GM10266 (cell line): ENCODE results near the gene TM9SF3.

Source experiments
- DNase-seq: peaks from one replicate; pipeline ENCODE4 v3.0.0; 2012; ENCODE audit errors: extremely low spot score
- TF ChIP-seq, protein P1 (sequence below): IDR thresholded peaks from 2 replicates; pipeline ENCODE4 v1.5.1; 2012; ENCODE audit warnings: mild to moderate bottlenecking, low read depth; ENCODE audit not compliant: control insufficient read depth, insufficient read depth; ENCODE audit errors: missing control alignments

Gene TM9SF3

DNA sequence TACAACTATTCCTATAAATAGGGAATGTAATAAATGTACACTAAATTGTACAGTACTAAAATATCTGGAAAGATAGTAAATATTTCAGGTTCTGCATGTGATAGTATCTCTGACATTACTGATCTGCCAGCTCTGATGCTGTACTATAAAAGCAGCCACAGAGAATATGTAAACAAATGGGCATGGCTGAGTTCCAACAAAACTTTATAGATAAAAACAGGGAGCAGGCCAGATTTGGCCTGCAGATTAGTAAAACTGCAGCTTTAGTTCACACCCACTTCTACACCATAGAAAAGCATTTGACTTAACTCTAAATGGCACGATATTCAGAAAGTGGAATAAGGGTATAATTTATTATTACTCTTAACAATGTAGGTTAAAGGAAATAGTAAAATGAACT lies 54.3 kb downstream of the TM9SF3 start:
- TF ChIP-seq, protein P1, sequence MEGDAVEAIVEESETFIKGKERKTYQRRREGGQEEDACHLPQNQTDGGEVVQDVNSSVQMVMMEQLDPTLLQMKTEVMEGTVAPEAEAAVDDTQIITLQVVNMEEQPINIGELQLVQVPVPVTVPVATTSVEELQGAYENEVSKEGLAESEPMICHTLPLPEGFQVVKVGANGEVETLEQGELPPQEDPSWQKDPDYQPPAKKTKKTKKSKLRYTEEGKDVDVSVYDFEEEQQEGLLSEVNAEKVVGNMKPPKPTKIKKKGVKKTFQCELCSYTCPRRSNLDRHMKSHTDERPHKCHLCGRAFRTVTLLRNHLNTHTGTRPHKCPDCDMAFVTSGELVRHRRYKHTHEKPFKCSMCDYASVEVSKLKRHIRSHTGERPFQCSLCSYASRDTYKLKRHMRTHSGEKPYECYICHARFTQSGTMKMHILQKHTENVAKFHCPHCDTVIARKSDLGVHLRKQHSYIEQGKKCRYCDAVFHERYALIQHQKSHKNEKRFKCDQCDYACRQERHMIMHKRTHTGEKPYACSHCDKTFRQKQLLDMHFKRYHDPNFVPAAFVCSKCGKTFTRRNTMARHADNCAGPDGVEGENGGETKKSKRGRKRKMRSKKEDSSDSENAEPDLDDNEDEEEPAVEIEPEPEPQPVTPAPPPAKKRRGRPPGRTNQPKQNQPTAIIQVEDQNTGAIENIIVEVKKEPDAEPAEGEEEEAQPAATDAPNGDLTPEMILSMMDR: no peak
- DNase-seq: no peak

DNA sequence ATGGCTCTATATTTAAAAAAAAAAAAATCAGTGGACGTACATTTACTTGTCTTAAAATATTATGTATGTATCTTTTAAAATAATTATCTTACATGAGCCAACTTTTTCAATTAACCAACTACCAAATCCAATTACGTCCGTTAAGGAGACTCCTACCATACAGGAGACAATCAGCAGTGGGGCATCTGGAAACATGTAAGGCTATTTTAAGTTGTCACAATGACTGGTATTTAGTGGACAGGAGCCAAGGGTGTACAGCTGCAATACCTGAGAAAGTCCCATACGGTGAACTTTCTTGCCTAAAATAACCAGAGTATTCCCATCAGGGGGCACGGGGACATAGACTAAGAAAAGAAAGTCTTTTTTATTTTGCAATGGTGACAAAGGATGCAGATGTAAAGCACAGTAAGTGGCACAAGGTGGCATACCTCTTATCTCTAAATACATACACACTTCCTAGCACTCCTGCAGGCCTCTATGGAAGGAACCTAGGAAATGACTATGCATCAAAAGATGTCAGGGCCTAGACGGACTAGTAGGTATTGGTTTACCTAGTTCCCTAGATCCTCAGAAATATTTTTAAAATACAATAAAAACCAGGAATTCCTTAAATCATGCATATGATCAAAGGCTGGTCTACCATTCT lies 57.1 kb downstream of the TM9SF3 start:
- TF ChIP-seq, protein P1: no peak
- no peak for DNase-seq

DNA sequence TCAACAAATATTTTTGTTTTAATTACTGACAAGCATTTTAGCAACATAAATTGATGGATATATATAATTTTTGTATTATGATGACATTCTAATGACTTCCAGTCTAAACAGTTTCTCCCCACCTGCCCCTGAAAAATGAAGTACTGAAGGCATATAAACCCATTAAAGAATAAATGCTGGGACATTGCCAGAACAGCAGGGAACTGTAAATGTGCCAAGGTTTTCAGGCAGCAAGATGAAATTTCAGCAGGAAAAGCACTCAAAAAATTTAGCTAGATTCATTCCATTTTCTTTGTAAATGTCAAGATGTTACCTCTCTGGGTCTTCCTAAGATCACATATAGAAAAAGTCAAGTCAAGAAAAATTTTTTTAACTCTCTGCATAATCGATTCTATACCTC lies 62.1 kb downstream of the TM9SF3 start:
- no peak for DNase-seq
- TF ChIP-seq, protein P1: no peak

DNA sequence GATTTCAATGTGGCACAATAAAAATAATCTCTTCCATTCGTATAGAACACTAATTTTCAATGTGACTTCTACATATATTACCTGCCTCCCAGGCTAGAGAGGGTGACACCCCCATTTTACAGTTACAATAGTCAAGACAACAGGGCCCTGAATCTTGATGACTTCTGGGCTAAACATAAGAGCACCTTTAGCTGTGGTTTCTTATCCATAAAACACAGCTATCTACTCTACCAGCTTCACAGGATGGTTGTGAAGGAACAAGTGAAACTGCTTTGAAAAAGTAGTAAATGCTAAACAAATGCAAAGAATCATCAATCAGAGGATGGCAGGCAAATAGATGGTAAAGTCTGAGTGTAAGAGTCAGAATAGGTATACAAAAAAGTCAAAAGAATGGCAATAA lies 69.5 kb downstream of the TM9SF3 start:
- no peak for DNase-seq
- TF ChIP-seq, protein P1: no peak

DNA sequence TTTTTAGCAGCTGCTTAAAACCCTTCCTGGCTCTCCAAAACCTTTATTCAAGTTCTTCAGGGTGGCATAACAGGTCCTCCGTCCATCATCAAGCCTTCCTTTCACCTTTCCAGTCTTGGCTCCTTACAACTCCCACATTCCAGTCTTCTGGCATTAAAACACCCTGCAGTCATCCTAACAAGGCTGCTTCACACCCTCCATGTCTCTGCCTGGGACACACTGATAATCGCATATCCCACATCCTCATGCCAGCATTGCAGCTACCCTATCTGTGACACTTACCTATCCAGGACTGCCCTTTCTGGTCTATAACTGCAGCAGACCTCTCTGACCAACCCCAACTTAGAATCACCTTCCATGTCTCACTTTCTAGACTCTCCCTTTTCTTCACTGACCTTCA lies 70.5 kb downstream of the TM9SF3 start:
- DNase-seq: no peak
- TF ChIP-seq, protein P1: no peak

DNA sequence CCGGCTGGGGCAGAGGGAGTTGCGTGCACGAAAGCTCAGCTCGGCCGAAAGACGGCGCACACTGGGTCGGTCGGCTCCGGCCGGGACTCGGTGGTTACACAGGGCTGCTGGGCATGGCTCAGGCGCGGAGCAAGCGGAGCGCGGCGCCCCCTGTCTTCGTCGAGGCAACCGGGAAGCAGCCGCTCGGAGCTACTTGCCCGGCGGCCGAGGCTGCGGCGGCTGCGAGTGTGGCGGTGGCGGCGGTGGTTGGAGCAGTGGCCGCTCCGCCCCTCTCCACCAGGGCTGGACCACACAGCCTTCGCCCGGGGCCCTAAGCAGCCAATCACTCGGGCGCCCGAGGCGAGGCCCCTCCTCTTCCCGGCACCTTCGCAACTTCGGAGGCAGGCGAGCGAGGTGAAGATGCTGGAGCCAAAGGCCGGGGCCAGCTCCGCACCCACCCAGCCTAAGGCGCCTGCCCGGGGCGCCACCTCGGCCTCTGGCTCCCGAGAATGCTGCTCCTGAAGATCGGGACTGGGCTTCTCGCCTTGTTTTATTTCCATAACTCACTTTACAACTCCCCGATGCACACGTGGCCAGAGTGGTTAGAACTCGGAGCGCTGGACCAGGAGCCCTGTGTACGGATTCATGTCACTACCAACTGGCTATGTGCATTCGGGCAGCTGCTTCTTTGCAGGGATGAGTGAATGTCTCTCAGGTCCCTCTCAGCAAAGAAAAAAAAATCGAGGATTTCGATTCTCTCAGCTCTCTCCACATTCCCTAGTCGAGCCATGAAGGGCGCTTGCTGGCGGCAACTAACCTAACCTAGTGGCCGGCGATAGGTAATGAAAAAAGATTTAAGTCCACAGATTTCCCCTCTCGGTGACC lies 72.9 kb downstream of the TM9SF3 start, which contains the start of gene TLL2:
TSS of gene TLL2 (minus strand) at position 229 of the 864 bp plus-strand sequence. CDS start 241 bp downstream, outside the sequence.
- DNase-seq: peak; percentile 85
- TF ChIP-seq, protein P1: peak; percentile 63

DNA sequence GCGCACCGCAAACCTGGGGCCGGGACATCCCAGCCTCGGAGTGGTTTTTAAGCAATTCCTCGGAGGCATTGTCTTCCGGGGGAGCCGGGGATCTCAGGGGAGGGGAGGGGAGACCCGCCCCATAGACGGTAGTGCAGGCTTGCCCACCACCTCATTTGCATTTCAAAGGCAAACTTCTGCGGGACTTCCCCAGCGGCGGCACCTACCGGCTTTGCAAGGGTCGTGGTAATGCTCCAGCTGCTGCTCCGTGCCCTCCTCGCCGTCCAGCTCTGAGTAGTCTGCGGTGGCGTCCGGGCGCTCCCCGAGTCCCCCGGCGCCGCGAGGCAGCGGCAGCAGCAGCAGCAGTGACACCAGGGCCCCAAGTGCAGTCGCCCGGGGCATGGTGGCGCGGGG lies 73.5 kb downstream of the TM9SF3 start:
- peak; percentile 49 for DNase-seq
- TF ChIP-seq, protein P1: no peak
